ENCODE measurements around the gene ACIN1.

Gene ACIN1

DNA sequence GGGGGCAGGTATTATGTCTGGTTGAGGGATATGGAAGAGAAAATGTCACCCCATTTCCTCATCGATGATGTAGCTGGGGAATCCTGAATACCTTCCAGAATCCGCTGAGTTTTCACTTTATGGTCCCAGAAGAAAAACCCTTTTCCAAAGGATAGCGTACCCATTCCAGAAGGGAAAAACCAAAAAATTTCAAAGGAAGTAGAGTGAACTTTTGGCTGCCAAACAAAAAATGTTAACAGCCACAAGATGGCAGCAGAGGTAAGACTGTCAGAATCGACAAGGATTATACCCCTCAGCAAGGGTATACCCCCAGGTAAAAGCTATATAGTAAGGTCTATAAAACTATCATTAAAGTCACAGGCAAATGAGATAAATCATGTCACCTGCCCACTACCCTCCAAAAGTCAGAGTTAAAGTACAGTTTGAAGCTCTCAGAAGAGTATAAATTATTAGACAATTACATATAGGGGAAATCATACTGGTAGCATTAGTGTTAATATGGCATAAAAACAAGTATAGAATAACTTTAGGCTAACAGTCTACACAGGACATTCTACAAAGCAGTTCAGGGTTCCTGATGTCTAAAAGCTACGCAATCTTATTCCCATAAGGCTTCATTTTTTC is 18.0 kb downstream of the ACIN1 start:
- DNase-seq: no peak

DNA sequence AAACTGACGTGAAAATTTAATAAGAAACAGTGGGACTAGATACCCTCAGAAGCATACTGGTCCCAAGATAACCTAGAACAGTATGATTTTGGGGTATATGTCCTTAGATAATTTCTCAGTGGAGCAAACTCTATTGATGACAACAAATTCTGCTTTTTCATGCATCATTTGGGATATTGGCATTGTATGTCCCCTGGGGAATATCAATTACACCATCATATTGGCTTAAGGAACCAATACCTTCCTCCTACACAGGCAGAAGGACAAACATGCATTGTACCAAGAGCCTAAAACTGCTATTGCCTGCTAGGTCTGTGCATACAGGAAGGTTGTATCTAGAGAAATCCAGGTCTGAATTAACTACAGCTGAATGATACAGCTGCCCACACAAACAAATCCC is 20.0 kb downstream of the ACIN1 start:
- no peak for DNase-seq

DNA sequence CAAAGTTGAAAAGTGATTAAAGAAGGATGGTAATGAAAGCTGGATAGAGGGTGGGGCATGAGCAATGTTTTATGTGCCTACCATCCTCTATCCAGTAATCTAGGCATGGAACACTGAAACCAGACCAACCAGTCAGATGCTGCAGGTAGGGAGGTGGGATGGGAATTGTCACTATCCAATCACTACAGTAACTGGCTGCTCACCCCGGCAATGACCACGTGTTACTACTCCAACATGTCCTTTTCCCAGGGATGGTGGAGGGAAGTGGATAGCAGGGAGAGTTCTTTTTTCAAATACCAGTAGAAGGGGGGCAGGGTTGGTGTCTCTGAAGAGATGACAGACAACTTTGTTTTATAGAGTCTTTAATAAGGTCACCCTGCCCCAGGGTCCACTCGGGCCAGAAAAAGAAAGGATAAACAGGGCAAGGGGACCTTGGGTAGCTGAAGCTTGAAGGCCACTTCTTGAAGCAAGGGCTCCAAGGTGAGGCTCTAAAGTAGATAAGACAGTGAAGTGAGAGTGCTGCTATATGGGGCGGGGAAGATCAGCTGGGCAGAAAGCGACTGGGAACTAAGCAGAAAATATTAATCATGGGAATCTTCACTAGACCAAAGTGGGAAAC is 22.9 kb downstream of the ACIN1 start:
- DNase-seq: no peak

GRCh38 chr14:23071244-23071920 is 23.6 kb downstream of the ACIN1 start:
- no peak for DNase-seq

DNA sequence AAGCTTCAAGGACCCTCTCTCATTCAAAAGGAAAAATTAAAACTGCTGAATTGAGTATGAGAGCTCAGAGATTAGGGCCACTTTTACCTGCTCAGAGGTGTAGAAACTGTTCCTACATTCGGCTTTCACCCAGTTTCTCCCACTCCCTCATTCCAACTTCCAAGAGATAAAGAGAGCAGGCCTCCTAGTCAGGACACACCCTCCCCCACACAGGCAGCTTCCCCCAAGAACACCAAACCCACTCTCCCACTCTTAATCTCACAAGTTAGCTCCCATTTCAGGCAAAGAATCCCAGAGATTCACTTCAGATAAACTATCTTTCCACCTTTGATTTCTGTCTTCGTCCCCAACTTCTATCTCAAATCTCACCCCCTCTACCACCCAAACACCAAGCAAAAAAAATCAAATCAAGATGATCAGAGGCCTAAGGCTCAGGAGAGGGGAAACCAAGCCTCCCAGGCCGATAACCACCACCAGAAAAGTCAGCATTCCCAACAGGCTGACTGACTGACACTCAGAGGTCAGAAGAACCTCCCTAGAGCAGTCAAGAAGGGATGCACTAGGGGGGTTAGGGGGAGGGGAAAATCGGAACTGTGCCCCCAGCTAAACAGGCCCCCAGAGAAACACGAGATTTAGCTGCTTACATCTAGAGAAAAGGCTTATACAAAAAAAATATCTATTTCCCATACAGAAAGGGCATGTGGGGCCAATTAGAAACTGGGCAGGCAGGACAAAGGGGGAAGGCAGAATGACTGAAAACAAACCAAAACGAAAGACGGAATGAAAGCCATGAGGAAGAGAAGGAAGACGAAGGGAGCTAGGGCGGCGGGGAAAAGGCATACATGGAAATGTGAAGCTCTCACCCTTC is 24.4 kb downstream of the ACIN1 start:
- DNase-seq: no peak

- DNase-seq: no peak
Measured at GRCh38 chr14:23069413-23069806, 25.5 kb downstream of the ACIN1 start.

GRCh38 chr14:23068789-23069412 is 26.0 kb downstream of the ACIN1 start:
- DNase-seq: no peak

DNA sequence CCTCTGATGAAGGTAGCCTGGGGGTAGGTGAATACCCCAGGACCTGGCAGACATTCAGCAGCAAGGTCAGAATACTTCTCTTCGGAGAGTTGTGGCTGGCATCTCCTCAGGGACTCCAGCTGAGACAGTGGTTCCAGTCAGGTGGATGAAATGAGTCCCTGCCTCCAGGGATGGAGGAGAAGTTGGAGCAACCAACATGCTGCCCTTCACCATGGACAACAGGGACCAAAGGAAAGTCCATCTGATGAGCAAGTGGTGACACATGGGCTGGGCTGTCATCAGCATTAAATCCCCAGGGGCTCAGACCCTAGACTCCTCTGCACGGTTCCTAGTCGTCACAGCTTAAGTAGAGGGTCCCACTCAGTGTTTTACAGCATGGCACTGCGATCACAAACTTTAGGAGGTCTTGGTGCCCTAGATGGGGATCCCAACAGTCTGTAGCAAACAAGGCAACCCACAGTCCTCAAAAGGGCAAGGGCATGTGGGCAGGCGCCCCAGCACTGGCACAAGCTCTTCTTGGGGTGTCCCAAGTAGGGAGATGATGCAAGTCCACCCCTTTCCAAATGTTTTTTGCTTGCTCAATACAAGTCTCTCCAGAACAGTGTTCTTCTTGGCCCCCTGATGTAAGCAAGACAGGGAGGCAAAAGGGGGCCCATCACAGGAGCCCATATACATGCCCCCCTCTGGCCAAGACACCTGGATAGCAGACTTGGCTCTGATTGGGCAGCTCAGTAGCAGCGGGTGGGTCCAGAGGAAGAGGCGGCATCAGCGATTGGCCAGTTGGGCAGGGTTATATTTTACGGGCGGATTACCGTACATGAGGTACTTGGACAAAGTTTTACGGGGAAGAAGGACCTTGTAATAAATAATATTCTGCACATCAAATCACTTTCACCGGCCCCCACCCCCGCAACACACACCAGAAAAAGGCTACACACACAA is 26.8 kb downstream of the ACIN1 start:
- no peak for DNase-seq

- DNase-seq: no peak
Measured at GRCh38 chr14:23066855-23067744, 27.8 kb downstream of the ACIN1 start.

DNA sequence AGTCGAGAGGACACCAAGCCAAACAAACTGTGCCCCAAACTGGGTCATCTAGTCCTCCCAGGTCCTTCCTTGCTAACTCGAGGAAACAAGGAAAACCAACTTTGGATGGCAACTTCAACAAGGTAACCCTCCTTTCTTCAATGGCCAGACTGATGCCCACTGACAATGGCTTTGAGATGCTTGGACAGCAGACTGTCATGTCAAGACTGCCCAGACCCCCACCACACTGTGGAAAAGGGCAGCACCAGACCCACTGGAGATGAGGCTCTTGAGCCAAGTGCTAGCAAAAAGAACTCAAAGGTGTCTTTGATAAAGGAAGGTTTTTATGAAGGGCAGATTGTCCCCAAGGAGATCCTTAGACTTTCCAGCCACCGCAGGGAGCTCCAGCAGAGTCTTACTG is 28.6 kb downstream of the ACIN1 start:
- no peak for DNase-seq

DNA sequence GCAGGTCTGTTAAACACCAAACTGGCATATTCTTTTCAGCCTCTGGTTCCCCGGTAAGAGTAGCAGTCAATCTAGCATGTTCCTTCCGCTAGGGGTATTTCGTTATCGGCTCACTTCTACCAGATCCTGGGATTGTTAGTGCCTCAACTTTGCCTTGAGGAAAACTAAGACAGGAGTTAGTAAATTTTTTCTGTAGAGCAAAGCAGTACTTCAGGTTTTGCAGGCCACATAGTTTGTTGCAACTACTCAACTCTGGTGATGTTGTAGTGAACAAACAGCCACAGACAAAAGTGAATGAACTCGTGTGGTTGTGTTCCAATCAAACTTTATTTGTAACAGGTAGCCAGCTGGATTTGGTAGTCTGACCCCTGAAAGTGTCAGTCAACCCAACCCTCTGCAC is 31.3 kb downstream of the ACIN1 start:
- no peak for DNase-seq

- DNase-seq: no peak
Measured at GRCh38 chr14:23062002-23062401, 32.9 kb downstream of the ACIN1 start.

DNA sequence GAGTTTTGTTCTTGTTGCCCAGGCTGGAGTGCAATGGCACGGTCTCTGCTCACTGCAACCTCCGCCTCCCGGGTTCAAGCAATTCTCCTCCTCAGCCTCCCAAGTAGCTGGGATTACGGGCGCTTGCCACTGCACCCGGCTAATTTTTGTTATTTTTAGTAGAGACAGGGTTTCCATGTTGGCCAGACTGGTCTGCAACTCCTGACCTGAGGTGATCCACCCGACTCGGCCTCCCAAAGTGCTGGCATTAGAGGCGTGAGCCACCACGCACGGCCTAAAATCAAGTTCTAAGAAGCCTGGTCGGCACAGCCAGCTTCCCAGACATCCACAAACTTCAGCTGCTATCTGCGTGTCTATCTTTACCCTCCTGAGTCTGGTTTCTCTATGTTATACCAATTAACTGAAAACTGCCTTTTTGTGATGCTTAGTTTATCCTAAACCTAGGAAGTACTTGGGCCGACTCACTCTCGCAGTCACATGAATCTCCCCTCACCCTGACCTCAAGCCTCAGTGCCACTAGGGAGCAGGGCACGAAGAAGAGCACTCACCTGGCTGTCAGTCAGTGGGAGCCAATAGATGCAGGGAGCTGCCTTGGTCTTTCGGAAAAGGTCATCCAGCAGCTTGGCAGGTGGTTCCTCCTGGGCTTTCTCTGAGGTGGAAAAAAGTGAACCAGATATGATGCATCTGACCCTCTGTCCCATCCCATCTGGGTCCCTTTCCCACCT is 34.2 kb downstream of the ACIN1 start:
- no peak for DNase-seq

DNA sequence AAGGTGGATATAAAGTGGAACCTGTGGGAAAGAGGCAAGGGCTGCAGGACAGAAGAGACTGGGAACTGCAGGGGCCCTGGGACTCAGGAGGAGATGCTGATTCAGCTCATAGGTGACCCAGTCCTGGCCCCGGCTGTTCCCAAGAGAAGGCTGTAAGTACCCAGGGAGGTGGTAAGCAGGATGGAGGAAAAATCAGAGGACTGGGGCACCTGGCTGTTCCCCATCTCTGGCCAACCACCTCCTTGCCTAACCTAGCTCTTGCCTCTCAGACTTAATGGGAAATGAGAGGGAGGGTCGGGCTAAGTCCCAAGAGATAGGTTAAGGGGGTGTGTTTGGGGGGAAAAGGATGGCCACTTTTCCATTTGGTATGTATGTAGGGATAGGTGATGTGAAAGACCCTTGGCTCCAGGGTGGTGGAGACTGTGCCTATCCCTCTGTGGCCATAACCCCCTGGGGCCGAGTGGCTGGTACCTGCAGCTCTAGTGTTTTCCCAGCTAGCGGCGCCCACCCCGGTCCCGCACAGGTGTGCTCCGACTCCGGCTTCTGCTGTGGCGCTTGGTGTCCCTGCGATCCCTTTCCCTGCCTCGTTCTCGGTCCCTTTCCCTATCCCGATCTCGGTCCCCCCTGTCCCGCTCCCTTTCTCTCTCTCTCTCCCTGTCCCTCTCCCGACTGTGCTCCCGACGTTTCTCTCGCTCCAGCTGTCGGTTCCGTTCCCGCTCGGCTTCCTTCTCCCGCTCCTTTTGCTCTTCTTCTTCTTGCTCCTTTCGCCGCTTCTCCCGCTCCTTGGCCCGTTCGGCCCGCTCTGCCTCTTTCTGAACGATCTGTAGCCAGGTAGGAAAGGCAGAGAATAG is 36.1 kb downstream of the ACIN1 start:
- no peak for DNase-seq

DNA sequence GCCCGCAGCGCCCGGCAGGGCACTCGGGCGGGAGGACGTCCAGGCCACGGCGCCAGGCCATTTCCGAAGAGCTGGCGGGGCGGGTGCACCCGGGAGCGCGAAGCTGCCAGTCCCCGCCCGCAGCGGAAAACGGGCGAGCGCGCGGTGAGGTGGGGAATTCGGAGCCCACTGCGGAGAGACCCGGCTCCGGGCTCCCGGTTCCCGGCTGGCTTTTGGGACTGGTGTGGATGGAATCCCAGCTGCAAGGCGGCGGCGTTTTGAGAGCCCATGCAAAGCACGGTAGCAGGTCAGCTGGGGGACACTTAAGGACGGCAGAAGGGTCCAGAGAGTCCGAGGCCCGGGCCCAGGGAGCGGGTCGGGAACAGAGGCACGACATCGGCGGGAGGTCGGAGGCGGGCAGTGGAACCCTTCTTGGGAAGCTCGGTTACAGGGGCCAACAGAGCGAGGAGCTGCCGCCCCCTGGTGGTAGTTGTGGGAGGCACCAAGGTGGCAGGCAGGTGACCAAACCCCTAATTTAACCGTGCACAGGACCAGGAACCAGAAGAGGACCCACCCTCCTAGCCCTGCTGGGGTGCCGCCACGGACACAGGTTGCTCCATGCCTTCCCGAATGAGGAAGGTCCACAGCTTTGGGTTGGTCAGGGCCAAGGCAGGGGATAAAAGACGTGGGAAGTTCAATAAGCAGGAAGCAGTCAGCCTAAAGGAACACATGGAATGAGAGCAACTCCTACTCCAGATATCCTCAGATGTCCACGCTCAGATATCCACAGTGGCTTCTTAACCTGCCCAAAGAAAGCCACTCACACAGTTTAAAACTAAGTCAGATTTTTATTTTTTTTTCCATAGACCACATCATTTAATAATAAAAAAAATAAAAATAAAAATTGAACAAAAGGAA is 36.9 kb downstream of the ACIN1 start:
- DNase-seq: no peak

DNA sequence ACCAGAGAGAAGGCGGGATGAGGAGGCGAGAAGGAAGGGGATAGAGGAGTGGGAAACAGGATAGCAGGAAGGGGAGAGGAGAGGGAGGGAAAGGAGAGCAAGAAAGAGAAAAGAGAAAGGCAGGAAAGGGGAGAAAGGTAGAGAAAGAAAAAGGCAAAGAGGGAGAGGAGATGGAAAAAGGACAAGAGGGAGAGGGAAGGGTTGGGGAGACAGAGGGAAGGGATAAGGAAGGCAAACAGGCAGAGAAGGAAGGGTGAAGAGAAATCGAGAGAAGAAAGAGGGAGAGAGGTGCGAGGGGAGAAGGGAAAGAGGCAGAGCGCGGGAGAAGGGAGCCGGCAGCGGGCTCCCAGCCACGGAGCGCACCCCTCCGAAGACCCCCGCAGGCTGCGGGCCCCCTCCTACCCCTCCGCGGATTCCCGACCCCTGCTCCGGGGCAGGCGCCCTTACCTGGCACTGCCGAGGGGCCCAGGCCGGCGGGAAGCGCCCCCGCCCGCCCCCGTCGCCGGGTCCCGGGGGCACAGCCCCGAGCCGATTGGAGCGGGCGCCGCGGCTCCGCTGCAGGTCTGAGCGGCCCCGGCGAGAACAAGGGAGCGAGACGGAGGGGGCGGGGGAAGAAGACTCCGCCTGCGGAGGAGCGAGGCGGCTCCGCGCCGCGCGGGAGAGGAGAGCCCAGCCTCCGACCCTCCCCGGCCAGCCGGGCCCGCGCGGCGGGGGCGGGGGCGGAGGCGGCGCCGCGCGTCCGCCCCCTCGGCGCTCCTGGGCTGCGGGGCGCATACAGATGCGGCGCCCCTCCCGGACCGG is 37.8 kb downstream of the ACIN1 start, which contains the start of gene CDH24:
TSS of gene CDH24 (minus strand) at position 565 of the 801 bp plus-strand sequence. CDS start 1,787 bp downstream, outside the sequence.
- DNase-seq: no peak
